Mesothelial cell of epicardium (in vitro differentiated cells): ENCODE data around the gene KLHL6. TPM values are rescaled to one million over a fixed set of nuclear protein-coding genes. Genes with fewer than 3 reads are reported as not detected.

Experiments used
- DNase-seq, 2 experiments: peaks; one replicate each; pipeline ENCODE4 v3.0.0; 2021; ENCODE audit warnings: low spot score in 2 of 2; ENCODE audit not compliant: unreplicated experiment in 2 of 2
- H3K27ac Mint-ChIP-seq: 2 replicates; pipeline ENCODE4 v1.8.0; 2021; ENCODE audit warnings: mixed read lengths
- H3K27me3 Mint-ChIP-seq: 2 replicates; pipeline ENCODE4 v1.8.0; 2021; ENCODE audit warnings: low read depth, mixed read lengths
- H3K36me3 Mint-ChIP-seq: 2 replicates; pipeline ENCODE4 v1.8.0; 2021; ENCODE audit warnings: mixed read lengths
- H3K4me1 Mint-ChIP-seq: 2 replicates; pipeline ENCODE4 v1.8.0; 2021; ENCODE audit warnings: mixed read lengths
- H3K4me3 Mint-ChIP-seq: 2 replicates; pipeline ENCODE4 v1.8.0; 2021; ENCODE audit warnings: mild to moderate bottlenecking, moderate library complexity, mixed read lengths
- H3K9me3 Mint-ChIP-seq: 2 replicates; pipeline ENCODE4 v1.8.0; 2021; ENCODE audit warnings: mixed read lengths
- total RNA-seq: library from RNA; stranded (reverse); gene quantifications from 3 replicates; pipeline ENCODE4 v1.2.1, GENCODE V29; 2021
- TF ChIP-seq, protein P1 (sequence below): fragments of 200-600 bp; sonication (generic); IDR thresholded peaks from one replicate; pipeline ENCODE4 v1.5.0; 2021; ENCODE audit warnings: antibody characterized with exemption; ENCODE audit not compliant: unreplicated experiment

The KLHL6 gene
- total RNA-seq, 1 donor from 2014 or later = 0.07 TPM

DNA sequence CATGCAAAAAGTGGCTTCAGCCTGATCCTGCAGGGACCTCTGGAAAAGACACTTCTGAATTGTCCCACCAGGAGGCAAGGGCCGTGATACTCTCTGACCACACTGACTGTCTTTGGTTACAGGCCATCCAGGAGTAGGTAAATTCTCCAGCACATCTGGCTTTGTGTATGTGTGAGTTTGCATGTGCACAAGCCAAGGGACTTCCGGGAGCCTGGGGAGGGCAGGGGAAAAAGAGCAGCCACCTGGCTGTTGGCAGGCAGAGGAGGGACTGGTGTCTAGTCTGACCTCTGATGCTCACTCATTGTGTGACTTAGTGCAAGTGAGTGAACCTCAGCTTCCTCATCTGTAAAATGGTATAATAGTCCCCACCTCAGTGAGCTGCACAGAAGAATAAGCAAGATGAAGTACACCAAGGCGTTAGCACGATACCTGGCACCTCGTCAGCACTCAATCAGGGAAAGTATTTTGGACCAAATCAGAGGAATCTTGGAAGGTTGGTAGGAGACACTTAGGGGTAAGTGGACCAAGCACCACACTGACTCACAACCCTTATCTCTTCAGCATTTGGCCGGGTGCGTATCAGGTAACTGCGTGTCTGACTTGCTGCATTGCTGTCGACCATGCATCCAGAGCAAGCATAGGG, 19.1 kb downstream of the KLHL6 start:
- H3K9me3 Mint-ChIP-seq = no peaks in the 10 kb centered on the region
- TF ChIP-seq, protein P1, sequence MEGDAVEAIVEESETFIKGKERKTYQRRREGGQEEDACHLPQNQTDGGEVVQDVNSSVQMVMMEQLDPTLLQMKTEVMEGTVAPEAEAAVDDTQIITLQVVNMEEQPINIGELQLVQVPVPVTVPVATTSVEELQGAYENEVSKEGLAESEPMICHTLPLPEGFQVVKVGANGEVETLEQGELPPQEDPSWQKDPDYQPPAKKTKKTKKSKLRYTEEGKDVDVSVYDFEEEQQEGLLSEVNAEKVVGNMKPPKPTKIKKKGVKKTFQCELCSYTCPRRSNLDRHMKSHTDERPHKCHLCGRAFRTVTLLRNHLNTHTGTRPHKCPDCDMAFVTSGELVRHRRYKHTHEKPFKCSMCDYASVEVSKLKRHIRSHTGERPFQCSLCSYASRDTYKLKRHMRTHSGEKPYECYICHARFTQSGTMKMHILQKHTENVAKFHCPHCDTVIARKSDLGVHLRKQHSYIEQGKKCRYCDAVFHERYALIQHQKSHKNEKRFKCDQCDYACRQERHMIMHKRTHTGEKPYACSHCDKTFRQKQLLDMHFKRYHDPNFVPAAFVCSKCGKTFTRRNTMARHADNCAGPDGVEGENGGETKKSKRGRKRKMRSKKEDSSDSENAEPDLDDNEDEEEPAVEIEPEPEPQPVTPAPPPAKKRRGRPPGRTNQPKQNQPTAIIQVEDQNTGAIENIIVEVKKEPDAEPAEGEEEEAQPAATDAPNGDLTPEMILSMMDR = no peak
- H3K36me3 Mint-ChIP-seq = no peaks in the 10 kb centered on the region
- no peak overlapping the region for H3K27ac Mint-ChIP-seq
- peaks cover 2% of the 10 kb centered on the region for H3K27me3 Mint-ChIP-seq
- peaks cover 6% of the 10 kb centered on the region for H3K4me1 Mint-ChIP-seq
- no peak overlapping the region for H3K4me3 Mint-ChIP-seq
- no peak for DNase-seq

DNA sequence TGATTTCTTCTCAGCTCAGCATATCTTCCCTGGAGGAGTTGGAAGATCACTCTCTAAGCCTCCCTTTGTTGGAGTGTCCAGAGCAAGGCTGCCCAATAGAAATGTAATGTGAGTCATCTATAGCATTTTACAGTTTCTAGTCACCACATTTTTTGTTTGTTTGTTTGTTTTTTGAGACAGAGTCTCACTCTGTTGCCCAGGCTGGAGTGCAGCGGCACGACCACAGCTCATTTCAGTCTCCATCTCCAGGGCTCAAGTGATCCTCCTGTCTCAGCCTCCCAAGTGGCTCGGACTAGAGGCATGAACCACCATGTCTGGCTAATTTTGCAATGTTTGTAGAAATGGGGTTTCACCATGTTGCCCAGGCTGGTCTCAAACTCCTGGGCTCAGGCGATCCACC, 21.3 kb downstream of the KLHL6 start:
- TF ChIP-seq, protein P1 = no peak
- H3K4me3 Mint-ChIP-seq = no peak overlapping the region
- H3K27me3 Mint-ChIP-seq = peaks cover 2% of the 10 kb centered on the region
- no peaks in the 10 kb centered on the region for H3K36me3 Mint-ChIP-seq
- H3K27ac Mint-ChIP-seq = no peak overlapping the region
- peaks cover 6% of the 10 kb centered on the region for H3K4me1 Mint-ChIP-seq
- DNase-seq = no peak
- no peaks in the 10 kb centered on the region for H3K9me3 Mint-ChIP-seq

DNA sequence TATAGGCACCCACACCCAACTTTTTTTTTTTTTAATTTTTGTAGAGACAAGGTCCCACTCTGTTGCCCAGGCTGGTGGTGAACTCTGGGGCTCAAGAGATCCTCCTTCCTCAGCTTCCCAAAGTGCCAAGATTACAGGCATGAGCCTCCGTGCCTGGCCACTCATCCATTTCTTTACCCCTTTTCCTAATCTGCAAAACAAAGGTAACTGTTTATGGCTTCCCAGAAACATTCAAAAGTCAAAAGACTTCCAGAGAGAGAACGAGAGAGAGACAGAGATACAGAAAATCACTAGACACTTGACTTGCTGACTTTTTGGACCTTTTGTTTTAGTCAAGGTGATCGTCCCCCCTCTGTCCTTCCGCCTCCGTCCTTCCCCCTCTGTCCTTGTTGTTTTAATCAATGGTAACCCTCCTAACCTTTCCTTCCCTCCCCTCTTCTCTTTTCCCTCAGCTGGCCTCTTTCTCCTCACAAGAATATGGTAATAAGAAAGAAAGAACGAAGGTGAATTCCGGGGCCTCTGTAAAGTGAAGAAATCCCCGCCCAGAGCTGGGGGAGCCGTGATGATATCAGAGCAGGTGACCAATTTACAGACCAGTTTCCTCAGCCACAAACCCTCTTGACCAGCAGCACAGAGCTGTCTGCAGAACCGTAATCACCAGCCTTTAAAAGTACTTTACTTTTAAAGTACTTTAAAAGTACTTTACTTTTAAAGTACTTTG, 21.9 kb downstream of the KLHL6 start:
- Mint-ChIP-seq H3K4me1 (peaks cover 6% of the 10 kb centered on the region), H3K4me3 (no peak overlapping the region), H3K27me3 (peaks cover 2% of the 10 kb centered on the region), H3K36me3 (no peaks in the 10 kb centered on the region), H3K9me3 (no peaks in the 10 kb centered on the region), H3K27ac (peak overlapping the region; percentile 60)
- TF ChIP-seq, protein P1 = no peak
- DNase-seq = no peak

DNA sequence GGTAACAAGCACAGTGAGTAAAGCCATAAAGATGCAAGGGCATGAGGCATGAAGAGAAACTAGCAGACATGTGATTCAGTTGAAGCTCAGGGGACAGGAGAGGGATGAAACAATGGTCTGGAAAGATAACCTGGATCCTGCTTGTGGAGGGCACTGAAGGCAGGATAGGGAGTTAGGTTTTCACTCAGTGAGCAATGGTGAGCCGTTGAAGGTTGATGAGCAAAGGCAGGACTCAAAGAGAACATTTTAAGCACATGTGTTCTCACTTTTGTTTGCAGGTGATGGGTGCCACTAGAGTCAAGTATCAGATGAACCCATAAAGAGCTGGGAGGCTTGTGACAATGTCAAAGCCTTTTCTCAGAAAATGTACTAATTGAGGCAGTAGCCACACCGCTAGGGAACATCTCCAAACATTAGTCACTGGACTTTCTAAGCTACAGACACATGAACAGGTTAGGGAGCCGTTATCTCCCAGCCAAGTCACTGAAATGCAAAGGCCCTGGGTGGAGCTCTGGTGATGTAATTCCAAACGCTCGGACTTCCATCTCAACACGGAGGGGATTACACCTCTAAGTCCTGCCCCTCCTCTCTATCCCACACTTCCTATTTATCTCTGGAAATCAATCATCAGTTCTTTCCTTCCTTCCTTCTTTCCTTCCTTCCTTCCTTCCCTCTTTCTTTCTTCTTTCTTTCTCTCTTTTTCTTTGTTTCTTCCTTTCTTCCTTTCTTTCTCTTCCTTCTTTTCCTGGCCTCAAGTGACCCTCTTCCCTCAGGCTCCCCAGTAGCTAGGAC, 22.7 kb downstream of the KLHL6 start:
- Mint-ChIP-seq H3K27me3 (peaks cover 2% of the 10 kb centered on the region), H3K4me1 (peaks cover 6% of the 10 kb centered on the region), H3K27ac (no peak overlapping the region), H3K9me3 (no peaks in the 10 kb centered on the region), H3K36me3 (no peaks in the 10 kb centered on the region), H3K4me3 (no peak overlapping the region)
- no peak for DNase-seq
- TF ChIP-seq, protein P1 = no peak

DNA sequence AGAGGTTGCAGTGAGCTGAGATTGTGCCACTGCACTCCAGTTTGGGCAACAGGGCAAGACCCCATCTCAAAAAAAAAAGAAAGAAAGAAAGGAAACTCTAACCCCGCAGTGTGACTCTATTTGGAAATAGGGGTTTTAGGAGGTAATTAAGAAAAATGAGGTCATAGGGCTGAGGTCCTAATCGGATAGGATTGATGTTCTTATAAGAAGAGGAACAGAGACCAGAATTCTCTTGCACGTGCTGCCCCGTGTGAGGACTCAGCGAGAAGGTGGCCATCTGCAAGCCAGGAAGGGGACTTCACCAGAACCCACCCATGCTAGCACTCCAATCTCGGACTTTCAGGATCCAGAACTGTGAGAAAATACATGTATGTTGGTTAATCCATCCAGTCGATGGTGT, 25.8 kb downstream of the KLHL6 start:
- Mint-ChIP-seq H3K27ac (no peak overlapping the region), H3K9me3 (no peaks in the 10 kb centered on the region), H3K36me3 (no peaks in the 10 kb centered on the region), H3K27me3 (peaks cover 4% of the 10 kb centered on the region), H3K4me3 (no peak overlapping the region), H3K4me1 (peaks cover 6% of the 10 kb centered on the region)
- TF ChIP-seq, protein P1 = no peak
- no peak for DNase-seq
